Bronchial epithelial cell (primary cell): ENCODE results near the gene STMP1. TPM values are rescaled to one million over a fixed set of nuclear protein-coding genes. Genes with fewer than 3 reads are reported as not detected.

Experiments
- DNase-seq: peaks from one replicate; pipeline ENCODE4 v3.0.0-alpha.2; 2010; ENCODE audit warnings: low read depth
- FAIRE-seq: peaks from 2 replicates; lab custom pipeline; 2011; peaks lifted over from hg19 to GRCh38; lab: Jason Lieb, UNC
- H3K27me3 ChIP-seq: 2 replicates; pipeline ENCODE4 v1.5.1; 2011; ENCODE audit warnings: low read length; ENCODE audit not compliant: control insufficient read depth, insufficient read depth
- H3K36me3 ChIP-seq: 2 replicates; pipeline ENCODE4 v1.5.1; 2011; ENCODE audit warnings: low read length; ENCODE audit not compliant: control insufficient read depth, insufficient read depth
- H3K4me3 ChIP-seq: 2 replicates; pipeline ENCODE4 v1.5.1; 2011; ENCODE audit warnings: mild to moderate bottlenecking, low read depth, low read length, control low read depth
- total RNA-seq: library from RNA; depleted of rRNA; stranded (reverse); fragments of >200 nt; gene quantifications from 2 replicates; pipeline ENCODE4 v1.2.1, GENCODE V29; 2014
- TF ChIP-seq, protein P1 (sequence below): IDR thresholded peaks from 2 replicates; pipeline ENCODE4 v1.5.1; 2011; ENCODE audit warnings: mild to moderate bottlenecking, moderate library complexity, low read length, control low read depth, inconsistent platforms; ENCODE audit not compliant: insufficient read depth, severe bottlenecking

The STMP1 gene
- total RNA-seq, 1 donor from 2014 or later = 7.4 TPM

- TF ChIP-seq, protein P1, sequence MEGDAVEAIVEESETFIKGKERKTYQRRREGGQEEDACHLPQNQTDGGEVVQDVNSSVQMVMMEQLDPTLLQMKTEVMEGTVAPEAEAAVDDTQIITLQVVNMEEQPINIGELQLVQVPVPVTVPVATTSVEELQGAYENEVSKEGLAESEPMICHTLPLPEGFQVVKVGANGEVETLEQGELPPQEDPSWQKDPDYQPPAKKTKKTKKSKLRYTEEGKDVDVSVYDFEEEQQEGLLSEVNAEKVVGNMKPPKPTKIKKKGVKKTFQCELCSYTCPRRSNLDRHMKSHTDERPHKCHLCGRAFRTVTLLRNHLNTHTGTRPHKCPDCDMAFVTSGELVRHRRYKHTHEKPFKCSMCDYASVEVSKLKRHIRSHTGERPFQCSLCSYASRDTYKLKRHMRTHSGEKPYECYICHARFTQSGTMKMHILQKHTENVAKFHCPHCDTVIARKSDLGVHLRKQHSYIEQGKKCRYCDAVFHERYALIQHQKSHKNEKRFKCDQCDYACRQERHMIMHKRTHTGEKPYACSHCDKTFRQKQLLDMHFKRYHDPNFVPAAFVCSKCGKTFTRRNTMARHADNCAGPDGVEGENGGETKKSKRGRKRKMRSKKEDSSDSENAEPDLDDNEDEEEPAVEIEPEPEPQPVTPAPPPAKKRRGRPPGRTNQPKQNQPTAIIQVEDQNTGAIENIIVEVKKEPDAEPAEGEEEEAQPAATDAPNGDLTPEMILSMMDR = no peak
- FAIRE-seq = no peak
- H3K36me3 ChIP-seq = peaks cover 7% of the 10 kb centered on the region
- no peak for DNase-seq
- no peak overlapping the region for H3K4me3 ChIP-seq
- H3K27me3 ChIP-seq = no peaks in the 10 kb centered on the region
Measured at GRCh38 chr7:135647755-135648154, 14.6 kb upstream of the STMP1 start.

- FAIRE-seq = no peak
- TF ChIP-seq, protein P1 = no peak
- Histone ChIP-seq H3K36me3 (peaks cover 7% of the 10 kb centered on the region), H3K4me3 (no peak overlapping the region), H3K27me3 (no peaks in the 10 kb centered on the region)
- no peak for DNase-seq
Measured at GRCh38 chr7:135648235-135648634, 14.1 kb upstream of the STMP1 start.

- peaks cover 4% of the 10 kb centered on the region for H3K36me3 ChIP-seq
- H3K27me3 ChIP-seq = no peaks in the 10 kb centered on the region
- no peak overlapping the region for H3K4me3 ChIP-seq
- DNase-seq (no peak), FAIRE-seq (no peak)
- TF ChIP-seq, protein P1 = no peak
Measured at GRCh38 chr7:135650831-135651573, 11.3 kb upstream of the STMP1 start.

DNA sequence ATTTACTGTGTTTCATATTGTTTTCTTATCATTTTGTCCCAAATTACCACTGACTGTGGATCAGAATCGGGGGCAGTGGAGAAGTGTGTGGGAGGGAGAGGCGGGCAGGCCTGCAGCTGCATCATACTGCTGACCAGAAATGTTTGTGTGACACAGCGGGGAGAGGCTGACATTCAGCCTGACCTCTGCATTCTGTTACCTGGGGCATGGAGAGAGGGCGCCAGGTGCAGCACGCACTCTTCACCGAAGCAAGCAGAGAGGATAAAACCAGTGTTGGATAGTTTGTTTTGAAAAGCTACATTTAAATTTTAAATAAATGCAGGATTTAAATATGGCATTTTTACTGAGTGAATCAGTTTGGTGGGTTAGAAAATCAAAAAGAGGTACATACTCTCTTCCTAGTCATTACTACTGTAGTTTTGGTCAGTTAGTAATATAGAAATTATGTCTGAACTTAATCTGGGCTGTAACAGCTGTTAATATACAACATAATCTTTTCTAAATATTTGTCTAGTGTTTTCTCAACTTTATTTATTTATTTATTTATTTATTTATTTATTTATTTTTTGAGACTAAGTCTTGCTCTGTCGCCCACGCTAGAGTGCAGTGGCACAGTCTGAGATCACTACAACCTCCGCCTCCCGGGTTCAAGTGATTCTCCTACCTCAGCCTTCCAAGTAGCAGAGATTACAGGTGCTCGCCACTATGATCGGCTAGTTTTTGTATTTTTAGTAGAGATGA lies 8.8 kb upstream of the STMP1 start:
- H3K36me3 ChIP-seq = no peaks in the 10 kb centered on the region
- no peak for FAIRE-seq

DNA sequence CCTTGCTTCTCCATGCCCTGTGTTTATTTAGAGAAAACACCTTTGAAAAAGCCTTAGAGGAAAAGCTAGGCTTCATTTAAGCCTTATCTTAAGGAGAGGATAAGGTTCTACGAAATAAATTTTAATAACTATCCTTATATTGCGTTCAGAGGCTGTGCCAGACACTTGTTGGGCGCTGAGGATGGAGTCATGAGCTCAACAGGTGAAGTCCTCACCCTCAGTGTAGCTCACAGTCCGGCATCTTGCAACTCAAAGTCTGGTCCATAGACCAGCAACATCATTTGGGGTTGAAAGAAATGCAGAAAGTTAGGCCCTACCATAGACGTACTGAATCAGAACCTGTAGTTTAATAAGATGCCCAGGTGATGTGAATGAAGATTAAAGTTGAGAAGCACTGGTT lies 3.8 kb upstream of the STMP1 start:
- no peaks in the 10 kb centered on the region for H3K36me3 ChIP-seq
- TF ChIP-seq, protein P1 = no peak

More for the DNA sequence above, 8.8 kb upstream of the STMP1 start:
- no peak overlapping the region for H3K4me3 ChIP-seq
- no peak for DNase-seq
- H3K27me3 ChIP-seq = no peaks in the 10 kb centered on the region
- TF ChIP-seq, protein P1 = no peak

More for the DNA sequence above, 3.8 kb upstream of the STMP1 start:
- DNase-seq = no peak
- no peak for FAIRE-seq
- no peak overlapping the region for H3K4me3 ChIP-seq
- no peaks in the 10 kb centered on the region for H3K27me3 ChIP-seq
